RWPE2 (cell line): ENCODE data around the gene WDFY2.

Experiments
- ATAC-seq: fragments of 200-7000 bp; cut with Tn5 transposase; 3 replicates; pipeline ENCODE4 v1.9.1; 2021; ENCODE audit warnings: low read depth
- DNase-seq: peaks from one replicate; pipeline ENCODE4 v3.0.0-alpha.2; 2020; ENCODE audit warnings: low spot score
- H3K27ac ChIP-seq: fragments of 450-650 bp; 2 replicates; pipeline ENCODE4 v1.5.1; 2017; ENCODE audit warnings: mild to moderate bottlenecking; ENCODE audit not compliant: poor library complexity, severe bottlenecking
- H3K27me3 ChIP-seq: fragments of 250-450 bp; sonication (Bioruptor Pico); 2 replicates; pipeline ENCODE4 v1.5.1; 2021; ENCODE audit warnings: mild to moderate bottlenecking, moderate library complexity; ENCODE audit not compliant: insufficient read depth, poor library complexity, severe bottlenecking
- H3K36me3 ChIP-seq: fragments of 250-450 bp; sonication (Bioruptor Pico); 2 replicates; pipeline ENCODE4 v1.5.1; 2020; ENCODE audit warnings: low read depth, mild to moderate bottlenecking, moderate library complexity
- H3K4me1 ChIP-seq: fragments of 250-450 bp; sonication (Bioruptor Pico); 2 replicates; pipeline ENCODE4 v1.5.1; 2021; ENCODE audit warnings: mild to moderate bottlenecking, moderate library complexity; ENCODE audit not compliant: insufficient read depth, poor library complexity, severe bottlenecking
- H3K4me3 ChIP-seq: fragments of 250-450 bp; sonication (Bioruptor Pico); 2 replicates; pipeline ENCODE4 v1.5.1; 2021; ENCODE audit warnings: mild to moderate bottlenecking, moderate library complexity; ENCODE audit not compliant: severe bottlenecking
- H3K9me3 ChIP-seq: fragments of 250-450 bp; sonication (Bioruptor Pico); 2 replicates; pipeline ENCODE4 v1.5.1; 2021; ENCODE audit warnings: mild to moderate bottlenecking, moderate library complexity; ENCODE audit not compliant: severe bottlenecking
- CTCF ChIP-seq: fragments of 450-650 bp; IDR thresholded peaks from one replicate; pipeline ENCODE4 v1.5.1; 2017; ENCODE audit warnings: mild to moderate bottlenecking, moderate library complexity; ENCODE audit not compliant: poor library complexity, severe bottlenecking

WDFY2 gene

GRCh38 chr13:51781246-51782022, 197.2 kb downstream of the WDFY2 start:
- H3K4me3 ChIP-seq: no peak overlapping the region

GRCh38 chr13:51782026-51782710, 197.9 kb downstream of the WDFY2 start:
- Histone ChIP-seq H3K9me3 (no peaks in the 10 kb centered on the region), H3K27me3 (no peaks in the 10 kb centered on the region), H3K4me3 (no peak overlapping the region), H3K36me3 (no peaks in the 10 kb centered on the region), H3K27ac (no peak overlapping the region), H3K4me1 (no peaks in the 10 kb centered on the region)
- TF ChIP-seq CTCF: no peak
- ATAC-seq (no peak), DNase-seq (no peak)

More at GRCh38 chr13:51781246-51782022, 197.2 kb downstream of the WDFY2 start:
- no peak overlapping the region for H3K27ac ChIP-seq
- peak; percentile 49 for TF ChIP-seq CTCF
- ATAC-seq: peak; percentile 90
- H3K36me3 ChIP-seq: no peaks in the 10 kb centered on the region
- DNase-seq: no peak
- no peaks in the 10 kb centered on the region for H3K27me3 ChIP-seq
- no peaks in the 10 kb centered on the region for H3K4me1 ChIP-seq
- no peaks in the 10 kb centered on the region for H3K9me3 ChIP-seq

GRCh38 chr13:51783428-51784094, 199.3 kb downstream of the WDFY2 start:
- Histone ChIP-seq H3K9me3 (no peaks in the 10 kb centered on the region), H3K27me3 (no peaks in the 10 kb centered on the region), H3K36me3 (no peaks in the 10 kb centered on the region), H3K4me3 (no peak overlapping the region), H3K4me1 (no peaks in the 10 kb centered on the region), H3K27ac (no peak overlapping the region)
- DNase-seq: no peak
- no peak for TF ChIP-seq CTCF
- ATAC-seq: no peak

- H3K27me3 ChIP-seq: no peaks in the 10 kb centered on the region
- ATAC-seq (no peak), DNase-seq (no peak)
- no peak overlapping the region for H3K4me3 ChIP-seq
- no peaks in the 10 kb centered on the region for H3K4me1 ChIP-seq
- no peaks in the 10 kb centered on the region for H3K36me3 ChIP-seq
- no peak for TF ChIP-seq CTCF
- no peaks in the 10 kb centered on the region for H3K9me3 ChIP-seq
- no peak overlapping the region for H3K27ac ChIP-seq
Measured at GRCh38 chr13:51784097-51784496, 199.8 kb downstream of the WDFY2 start.
